HEK293 (cell line): ENCODE measurements around the gene PAN2.

Experiments used
- ATF2 ChIP-seq: fragments of 450-650 bp; formaldehyde crosslinking; IDR thresholded peaks from 2 replicates; pipeline ENCODE4 v1.5.1; 2016; ENCODE audit warnings: missing biosample characterization, missing genetic modification characterization, low read depth
- BCL11A ChIP-seq: fragments of 450-650 bp; formaldehyde crosslinking; IDR thresholded peaks from 2 replicates; pipeline ENCODE4 v1.5.1; 2016; ENCODE audit warnings: low read depth, missing biosample characterization, missing genetic modification characterization
- GFI1B ChIP-seq: fragments of 450-650 bp; formaldehyde crosslinking; IDR thresholded peaks from 2 replicates; pipeline ENCODE4 v1.5.1; 2016; ENCODE audit warnings: missing biosample characterization, missing genetic modification characterization
- HIC1 ChIP-seq: fragments of 450-650 bp; formaldehyde crosslinking; IDR thresholded peaks from 2 replicates; pipeline ENCODE4 v1.5.1; 2016; ENCODE audit warnings: missing biosample characterization, missing genetic modification characterization
- MZF1 ChIP-seq: fragments of 450-650 bp; formaldehyde crosslinking; IDR thresholded peaks from 2 replicates; pipeline ENCODE4 v1.5.1; 2017; ENCODE audit warnings: missing biosample characterization, missing genetic modification characterization, borderline replicate concordance
- ZBTB10 ChIP-seq: fragments of 450-650 bp; formaldehyde crosslinking; IDR thresholded peaks from 2 replicates; pipeline ENCODE4 v1.5.1; 2016; ENCODE audit warnings: missing biosample characterization, missing genetic modification characterization
- ZFP41 ChIP-seq: fragments of 450-650 bp; formaldehyde crosslinking; IDR thresholded peaks from 2 replicates; pipeline ENCODE4 v1.5.1; 2016; ENCODE audit warnings: missing biosample characterization, missing genetic modification characterization, borderline replicate concordance
- ZNF202 ChIP-seq: fragments of 450-650 bp; formaldehyde crosslinking; IDR thresholded peaks from 2 replicates; pipeline ENCODE4 v1.5.1; 2016; ENCODE audit warnings: missing biosample characterization, missing genetic modification characterization, borderline replicate concordance
- ZNF211 ChIP-seq: fragments of 450-650 bp; formaldehyde crosslinking; IDR thresholded peaks from 2 replicates; pipeline ENCODE4 v1.5.1; 2016; ENCODE audit warnings: low read depth, missing biosample characterization, missing genetic modification characterization
- ZNF24 ChIP-seq: fragments of 450-650 bp; formaldehyde crosslinking; IDR thresholded peaks from 2 replicates; pipeline ENCODE4 v1.5.1; 2016; ENCODE audit warnings: missing biosample characterization, missing genetic modification characterization
- ZNF302 ChIP-seq: fragments of 450-650 bp; formaldehyde crosslinking; IDR thresholded peaks from 2 replicates; pipeline ENCODE4 v1.5.1; 2016; ENCODE audit warnings: missing biosample characterization, missing genetic modification characterization, low read depth
- ZNF311 ChIP-seq: fragments of 450-650 bp; formaldehyde crosslinking; IDR thresholded peaks from 2 replicates; pipeline ENCODE4 v1.5.1; 2017; ENCODE audit warnings: missing biosample characterization, missing genetic modification characterization, borderline replicate concordance
- ZNF350 ChIP-seq: fragments of 450-650 bp; formaldehyde crosslinking; IDR thresholded peaks from 2 replicates; pipeline ENCODE4 v1.5.0; 2017; ENCODE audit warnings: missing biosample characterization, mild to moderate bottlenecking, missing genetic modification characterization
- ZNF354C ChIP-seq: fragments of 450-650 bp; formaldehyde crosslinking; IDR thresholded peaks from 2 replicates; pipeline ENCODE4 v1.5.1; 2016; ENCODE audit warnings: missing biosample characterization, missing genetic modification characterization, low read depth, borderline replicate concordance
- ZNF391 ChIP-seq: fragments of 450-650 bp; formaldehyde crosslinking; IDR thresholded peaks from 2 replicates; pipeline ENCODE4 v1.5.1; 2016; ENCODE audit warnings: low read depth, missing biosample characterization, missing genetic modification characterization, borderline replicate concordance
- ZNF433 ChIP-seq: fragments of 450-650 bp; formaldehyde crosslinking; IDR thresholded peaks from 2 replicates; pipeline ENCODE4 v1.5.1; 2016; ENCODE audit warnings: missing biosample characterization, missing genetic modification characterization, low read depth
- ZNF473 ChIP-seq: fragments of 450-650 bp; formaldehyde crosslinking; IDR thresholded peaks from 2 replicates; pipeline ENCODE4 v1.5.1; 2017; ENCODE audit warnings: missing biosample characterization, missing genetic modification characterization
- ZNF521 ChIP-seq: fragments of 450-650 bp; formaldehyde crosslinking; IDR thresholded peaks from 2 replicates; pipeline ENCODE4 v1.5.1; 2017; ENCODE audit warnings: missing biosample characterization, mild to moderate bottlenecking, missing genetic modification characterization
- ZNF560 ChIP-seq: fragments of 450-650 bp; formaldehyde crosslinking; IDR thresholded peaks from 2 replicates; pipeline ENCODE4 v1.5.1; 2017; ENCODE audit warnings: missing biosample characterization, missing genetic modification characterization, borderline replicate concordance
- ZNF626 ChIP-seq: fragments of 450-650 bp; sonication (Bioruptor Pico); formaldehyde crosslinking; IDR thresholded peaks from 2 replicates; pipeline ENCODE4 v1.5.1; 2018; ENCODE audit warnings: missing biosample characterization, missing genetic modification characterization, inconsistent platforms
- ZNF704 ChIP-seq: fragments of 450-650 bp; formaldehyde crosslinking; IDR thresholded peaks from 2 replicates; pipeline ENCODE4 v1.5.1; 2016; ENCODE audit warnings: missing biosample characterization, missing genetic modification characterization
- ZNF76 ChIP-seq: fragments of 450-650 bp; formaldehyde crosslinking; IDR thresholded peaks from 2 replicates; pipeline ENCODE4; 2016; ENCODE audit warnings: low read depth, missing biosample characterization, missing genetic modification characterization, borderline replicate concordance
- ZSCAN18 ChIP-seq: fragments of 450-650 bp; formaldehyde crosslinking; IDR thresholded peaks from 2 replicates; pipeline ENCODE4 v1.5.1; 2016; ENCODE audit warnings: missing biosample characterization, missing genetic modification characterization
- ZSCAN30 ChIP-seq: fragments of 450-650 bp; IDR thresholded peaks from 2 replicates; pipeline ENCODE4 v1.5.1; 2018; ENCODE audit warnings: missing biosample characterization, mild to moderate bottlenecking, missing genetic modification characterization, moderate library complexity
- TF ChIP-seq, protein P1 (sequence below): fragments of 450-650 bp; formaldehyde crosslinking; IDR thresholded peaks from 2 replicates; pipeline ENCODE4 v1.5.1; 2016; ENCODE audit warnings: missing biosample characterization, missing genetic modification characterization
- TF ChIP-seq, protein P2 (sequence below): fragments of 450-650 bp; formaldehyde crosslinking; IDR thresholded peaks from 2 replicates; pipeline ENCODE4 v1.5.1; 2017; ENCODE audit warnings: missing biosample characterization, missing genetic modification characterization

The PAN2 gene

DNA sequence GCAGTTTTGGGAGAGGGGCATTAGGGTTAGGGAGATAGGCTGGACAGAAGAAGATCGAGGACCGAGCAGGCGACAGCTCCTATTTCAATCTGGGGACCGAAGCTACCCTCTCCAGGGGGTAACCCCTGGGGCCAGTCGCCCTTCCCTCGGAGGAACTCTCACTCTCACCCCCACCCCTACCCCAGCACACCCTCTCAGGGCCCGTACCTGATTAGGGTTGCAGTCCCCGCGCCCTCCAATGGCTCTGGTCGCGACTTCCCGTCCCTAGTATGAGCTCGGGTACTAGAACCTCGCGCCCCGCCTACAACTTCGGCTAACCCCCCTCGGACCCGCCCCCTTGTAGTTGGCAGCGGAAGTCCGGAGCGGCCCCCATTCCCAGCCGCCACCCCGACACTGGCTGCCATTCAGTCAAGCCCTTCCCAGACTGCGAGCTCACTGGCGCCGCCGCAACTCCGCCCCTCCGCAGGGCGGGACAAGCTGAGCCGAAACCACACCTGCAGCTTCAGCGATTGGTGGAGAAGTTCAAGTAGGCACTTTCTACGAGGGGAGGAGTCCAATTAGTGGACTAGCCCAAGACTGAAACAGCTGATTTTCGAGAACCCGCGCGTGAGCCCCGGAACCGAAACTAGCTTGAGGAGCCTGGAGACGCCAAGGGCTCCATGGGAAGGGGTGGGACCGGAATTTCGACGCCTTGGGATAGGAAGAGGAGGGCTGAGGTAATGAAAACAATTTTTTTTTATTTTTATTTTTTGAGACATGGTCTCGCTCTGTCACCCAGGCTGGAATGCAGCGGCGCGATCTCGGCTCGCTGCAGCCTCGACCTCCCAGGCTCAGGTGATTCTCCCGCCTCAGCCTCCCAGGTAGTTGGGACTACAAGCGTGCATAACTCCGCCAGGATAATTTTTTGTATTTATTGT is 26.3 kb upstream of the PAN2 start, which contains the start of gene STAT2 (continued):
- TF ChIP-seq ZNF311 (tag by site-specific recombination) (no peak), ZSCAN30 (peak; percentile 60; the same call in 1 of the 2 replicates), ZNF211 (no peak), ZNF202 (no peak), ZNF626 (tag by site-specific recombination) (no peak), ZNF704 (tag by site-specific recombination) (no peak), ZNF391 (tag by site-specific recombination) (peak; percentile 36; the same call in 1 of the 2 replicates), ATF2 (tag by site-specific recombination) (no peak; the same call in 1 of the 2 replicates), MZF1 (no peak), ZNF302 (tag by site-specific recombination) (no peak), ZSCAN18 (no peak), ZNF354C (tag by site-specific recombination) (no peak), ZFP41 (tag by site-specific recombination) (no peak), BCL11A (tag by site-specific recombination) (no peak), ZNF76 (tag by site-specific recombination) (peak; percentile 85), HIC1 (tag by site-specific recombination) (peak; percentile 94), GFI1B (no peak), ZNF560 (tag by site-specific recombination) (no peak), ZNF521 (tag by site-specific recombination) (no peak), ZNF24 (tag by site-specific recombination) (no peak), ZNF433 (no peak), ZNF473 (tag by site-specific recombination) (no peak), ZBTB10 (tag by site-specific recombination) (peak; percentile 93), ZNF350 (no peak)
- TF ChIP-seq, protein P1, sequence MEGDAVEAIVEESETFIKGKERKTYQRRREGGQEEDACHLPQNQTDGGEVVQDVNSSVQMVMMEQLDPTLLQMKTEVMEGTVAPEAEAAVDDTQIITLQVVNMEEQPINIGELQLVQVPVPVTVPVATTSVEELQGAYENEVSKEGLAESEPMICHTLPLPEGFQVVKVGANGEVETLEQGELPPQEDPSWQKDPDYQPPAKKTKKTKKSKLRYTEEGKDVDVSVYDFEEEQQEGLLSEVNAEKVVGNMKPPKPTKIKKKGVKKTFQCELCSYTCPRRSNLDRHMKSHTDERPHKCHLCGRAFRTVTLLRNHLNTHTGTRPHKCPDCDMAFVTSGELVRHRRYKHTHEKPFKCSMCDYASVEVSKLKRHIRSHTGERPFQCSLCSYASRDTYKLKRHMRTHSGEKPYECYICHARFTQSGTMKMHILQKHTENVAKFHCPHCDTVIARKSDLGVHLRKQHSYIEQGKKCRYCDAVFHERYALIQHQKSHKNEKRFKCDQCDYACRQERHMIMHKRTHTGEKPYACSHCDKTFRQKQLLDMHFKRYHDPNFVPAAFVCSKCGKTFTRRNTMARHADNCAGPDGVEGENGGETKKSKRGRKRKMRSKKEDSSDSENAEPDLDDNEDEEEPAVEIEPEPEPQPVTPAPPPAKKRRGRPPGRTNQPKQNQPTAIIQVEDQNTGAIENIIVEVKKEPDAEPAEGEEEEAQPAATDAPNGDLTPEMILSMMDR (tag by site-specific recombination) = no peak
- TF ChIP-seq, protein P2, sequence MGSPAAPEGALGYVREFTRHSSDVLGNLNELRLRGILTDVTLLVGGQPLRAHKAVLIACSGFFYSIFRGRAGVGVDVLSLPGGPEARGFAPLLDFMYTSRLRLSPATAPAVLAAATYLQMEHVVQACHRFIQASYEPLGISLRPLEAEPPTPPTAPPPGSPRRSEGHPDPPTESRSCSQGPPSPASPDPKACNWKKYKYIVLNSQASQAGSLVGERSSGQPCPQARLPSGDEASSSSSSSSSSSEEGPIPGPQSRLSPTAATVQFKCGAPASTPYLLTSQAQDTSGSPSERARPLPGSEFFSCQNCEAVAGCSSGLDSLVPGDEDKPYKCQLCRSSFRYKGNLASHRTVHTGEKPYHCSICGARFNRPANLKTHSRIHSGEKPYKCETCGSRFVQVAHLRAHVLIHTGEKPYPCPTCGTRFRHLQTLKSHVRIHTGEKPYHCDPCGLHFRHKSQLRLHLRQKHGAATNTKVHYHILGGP (tag by site-specific recombination) = no peak
